ENCODE results near the gene TRIM67.

TRIM67 gene

DNA sequence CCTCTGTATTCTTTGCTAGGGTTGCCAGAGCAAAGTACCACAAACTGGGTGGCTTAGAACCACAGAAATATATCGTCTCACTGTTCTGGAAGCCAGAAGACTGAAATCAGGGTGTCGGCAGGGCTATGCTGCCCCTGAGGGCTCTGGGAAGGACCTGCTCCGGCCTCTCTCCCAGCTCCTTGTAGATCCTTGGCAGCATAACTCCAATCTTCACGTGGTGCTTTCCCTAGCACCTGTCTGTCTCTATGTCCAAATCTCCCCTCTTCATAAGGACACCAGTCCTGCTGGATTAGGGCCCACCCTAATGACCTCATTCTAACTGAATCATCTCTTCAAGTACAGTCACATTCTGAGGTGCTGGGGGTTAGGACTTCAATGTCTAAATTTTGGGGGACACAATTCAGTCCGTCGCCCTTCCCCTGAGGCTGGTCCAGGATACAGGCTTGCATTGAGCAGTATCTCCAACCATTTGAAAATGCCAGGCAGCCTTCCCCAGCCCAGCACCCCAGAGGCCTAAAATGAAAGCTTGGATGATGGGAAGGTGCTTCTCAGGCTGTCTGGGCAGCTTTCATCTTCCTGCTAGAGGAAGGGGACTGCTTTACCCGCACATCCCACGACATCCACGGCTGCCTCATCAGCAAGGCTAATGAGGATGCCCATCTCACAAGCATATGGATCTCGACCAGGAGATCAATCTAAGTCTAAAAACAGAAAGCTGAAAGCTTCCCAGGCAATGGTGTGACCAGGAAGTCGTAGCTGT lies 24.7 kb downstream of the TRIM67 start:
- TF ChIP-seq, protein P1, sequence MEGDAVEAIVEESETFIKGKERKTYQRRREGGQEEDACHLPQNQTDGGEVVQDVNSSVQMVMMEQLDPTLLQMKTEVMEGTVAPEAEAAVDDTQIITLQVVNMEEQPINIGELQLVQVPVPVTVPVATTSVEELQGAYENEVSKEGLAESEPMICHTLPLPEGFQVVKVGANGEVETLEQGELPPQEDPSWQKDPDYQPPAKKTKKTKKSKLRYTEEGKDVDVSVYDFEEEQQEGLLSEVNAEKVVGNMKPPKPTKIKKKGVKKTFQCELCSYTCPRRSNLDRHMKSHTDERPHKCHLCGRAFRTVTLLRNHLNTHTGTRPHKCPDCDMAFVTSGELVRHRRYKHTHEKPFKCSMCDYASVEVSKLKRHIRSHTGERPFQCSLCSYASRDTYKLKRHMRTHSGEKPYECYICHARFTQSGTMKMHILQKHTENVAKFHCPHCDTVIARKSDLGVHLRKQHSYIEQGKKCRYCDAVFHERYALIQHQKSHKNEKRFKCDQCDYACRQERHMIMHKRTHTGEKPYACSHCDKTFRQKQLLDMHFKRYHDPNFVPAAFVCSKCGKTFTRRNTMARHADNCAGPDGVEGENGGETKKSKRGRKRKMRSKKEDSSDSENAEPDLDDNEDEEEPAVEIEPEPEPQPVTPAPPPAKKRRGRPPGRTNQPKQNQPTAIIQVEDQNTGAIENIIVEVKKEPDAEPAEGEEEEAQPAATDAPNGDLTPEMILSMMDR (IDR thresholded peaks at IDR 0.05; ENCODE audit: low read depth, low read length): no peak

GRCh38 chr1:231187571-231187970 lies 25.7 kb downstream of the TRIM67 start:
- no peak overlapping the region for H3K4me3 ChIP-seq (ENCODE audit: low read depth, low read length)
- TF ChIP-seq, protein P1 (IDR thresholded peaks at IDR 0.05; ENCODE audit: low read depth, low read length): no peak

More for the DNA sequence above, 24.7 kb downstream of the TRIM67 start:
- no peak overlapping the region for H3K4me3 ChIP-seq (ENCODE audit: low read depth, low read length)

DNA sequence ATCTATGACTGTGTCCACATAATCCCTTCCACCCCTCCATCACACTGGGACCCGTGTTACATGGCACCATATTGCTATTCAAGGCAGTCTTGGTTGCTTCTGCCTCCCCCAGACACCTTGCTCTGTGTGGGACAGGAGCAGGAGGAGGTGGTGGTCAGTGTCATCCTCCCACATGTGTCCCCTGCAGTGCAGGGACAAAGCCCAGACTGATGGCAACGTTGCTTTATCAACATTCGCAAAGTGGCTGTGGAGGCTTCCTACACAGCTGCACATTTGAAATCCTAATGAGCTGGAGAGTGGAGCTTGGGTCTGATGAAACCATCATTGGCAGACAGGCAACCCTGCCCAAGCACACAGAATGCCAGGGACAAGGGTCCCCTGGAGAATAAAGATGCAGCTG lies 26.2 kb downstream of the TRIM67 start:
- TF ChIP-seq, protein P1 (IDR thresholded peaks at IDR 0.05; ENCODE audit: low read depth, low read length): no peak
- H3K4me3 ChIP-seq (ENCODE audit: low read depth, low read length): no peak overlapping the region

- TF ChIP-seq, protein P1 (IDR thresholded peaks at IDR 0.05; ENCODE audit: low read depth, low read length): no peak
Observed at GRCh38 chr1:231188768-231189167, 26.9 kb downstream of the TRIM67 start.

DNA sequence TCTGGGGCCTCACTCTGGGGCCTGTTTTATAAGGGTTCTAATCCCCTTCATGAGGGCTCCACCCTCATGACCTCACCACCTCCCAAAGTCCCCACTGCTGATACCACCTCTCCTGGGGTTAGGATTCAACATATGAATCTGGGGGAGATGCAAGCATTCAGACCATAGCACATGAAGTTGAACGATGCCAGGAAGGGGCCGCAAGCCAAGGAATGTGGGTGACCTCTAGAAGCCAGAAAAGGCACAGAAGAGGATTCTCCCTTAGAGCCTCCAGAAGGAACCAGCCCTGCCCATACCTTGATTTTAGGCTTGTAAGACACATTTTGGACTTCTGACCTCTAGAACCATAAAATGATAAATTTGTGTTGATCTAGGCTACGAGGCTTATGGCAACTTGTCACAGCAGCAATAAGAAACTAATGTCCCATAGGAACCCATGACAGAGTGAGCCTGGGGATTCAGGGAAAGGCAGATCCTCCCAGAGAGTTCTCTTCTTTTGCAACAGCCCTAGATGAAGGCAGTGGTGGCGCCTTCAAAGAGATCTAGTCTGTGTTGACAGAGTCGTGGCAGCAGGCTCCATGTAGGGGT lies 27.9 kb downstream of the TRIM67 start:
- TF ChIP-seq, protein P1 (IDR thresholded peaks at IDR 0.05; ENCODE audit: low read depth, low read length): no peak
- H3K4me3 ChIP-seq (ENCODE audit: low read depth, low read length): no peak overlapping the region

More at GRCh38 chr1:231188768-231189167, 26.9 kb downstream of the TRIM67 start:
- no peak overlapping the region for H3K4me3 ChIP-seq (ENCODE audit: low read depth, low read length)

GRCh38 chr1:231190456-231190855 lies 28.6 kb downstream of the TRIM67 start:
- no peak overlapping the region for H3K4me3 ChIP-seq (ENCODE audit: low read depth, low read length)
- TF ChIP-seq, protein P1 (IDR thresholded peaks at IDR 0.05; ENCODE audit: low read depth, low read length): no peak

DNA sequence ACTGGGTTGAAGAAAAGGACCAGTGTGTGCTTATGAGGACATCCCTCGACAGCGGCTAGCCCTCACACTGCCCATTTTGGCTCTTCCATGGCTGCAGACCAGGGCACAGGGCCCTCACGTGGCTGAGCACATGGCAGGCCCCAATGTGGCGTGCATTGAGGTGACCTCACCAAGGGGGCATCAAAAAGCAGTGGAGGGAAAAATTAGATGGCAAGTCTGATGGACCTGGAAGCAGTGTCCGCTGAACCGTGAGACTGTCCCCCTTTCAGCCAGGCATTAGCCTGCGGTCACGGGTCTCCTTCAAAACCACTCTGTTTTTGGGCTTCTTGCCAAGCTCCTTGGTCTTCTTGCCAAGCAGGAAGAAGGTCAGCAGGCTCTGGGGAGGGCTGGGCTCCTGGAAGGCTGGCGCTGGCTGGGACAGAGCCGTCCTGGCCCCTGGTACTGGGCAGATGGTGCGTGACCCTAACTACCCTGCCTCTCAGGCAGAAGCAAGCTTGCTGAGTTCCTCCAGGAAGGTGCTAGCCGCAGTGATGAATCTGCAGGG lies 30.8 kb downstream of the TRIM67 start:
- no peak overlapping the region for H3K4me3 ChIP-seq (ENCODE audit: low read depth, low read length)
- TF ChIP-seq, protein P1 (IDR thresholded peaks at IDR 0.05; ENCODE audit: low read depth, low read length): no peak

All from WI38 (cell line).